Fibroblast of the conjunctiva (primary cell): ENCODE data around the gene SIGLEC1.

Source experiments
- DNase-seq: peaks from one replicate; pipeline ENCODE4 v3.0.0-alpha.2; 2010; ENCODE audit warnings: low read depth

The SIGLEC1 gene

DNA sequence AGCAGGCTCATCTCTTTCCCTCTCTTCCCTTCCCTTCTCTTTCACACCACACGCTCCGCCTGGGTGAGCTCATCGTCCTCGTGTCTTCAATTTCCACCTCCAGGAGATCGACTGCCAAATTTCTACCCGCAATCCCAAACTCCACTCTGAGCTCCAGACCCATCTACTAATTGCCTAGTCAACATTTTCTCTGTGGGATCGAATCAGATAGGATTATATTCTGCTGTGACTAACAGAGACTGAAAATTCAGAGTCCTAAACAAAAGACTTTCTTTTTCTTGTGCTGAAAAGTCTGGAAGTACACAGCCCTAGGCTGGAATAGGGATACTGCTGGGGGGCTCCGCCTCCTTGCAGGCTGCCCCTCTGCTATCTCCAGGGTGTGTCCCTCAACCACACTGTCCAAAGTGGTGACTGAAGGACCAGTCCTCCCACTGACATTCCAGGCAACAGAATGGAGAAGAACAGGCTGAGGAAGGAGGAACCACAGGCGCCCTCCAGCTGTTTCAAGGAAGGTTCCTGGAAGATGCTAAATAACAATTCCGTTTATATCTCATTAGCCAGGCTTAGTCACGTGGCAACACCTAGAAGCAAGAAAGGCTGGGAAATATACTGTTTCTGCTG, 15.1 kb upstream of the SIGLEC1 start:
- no peak for DNase-seq

DNA sequence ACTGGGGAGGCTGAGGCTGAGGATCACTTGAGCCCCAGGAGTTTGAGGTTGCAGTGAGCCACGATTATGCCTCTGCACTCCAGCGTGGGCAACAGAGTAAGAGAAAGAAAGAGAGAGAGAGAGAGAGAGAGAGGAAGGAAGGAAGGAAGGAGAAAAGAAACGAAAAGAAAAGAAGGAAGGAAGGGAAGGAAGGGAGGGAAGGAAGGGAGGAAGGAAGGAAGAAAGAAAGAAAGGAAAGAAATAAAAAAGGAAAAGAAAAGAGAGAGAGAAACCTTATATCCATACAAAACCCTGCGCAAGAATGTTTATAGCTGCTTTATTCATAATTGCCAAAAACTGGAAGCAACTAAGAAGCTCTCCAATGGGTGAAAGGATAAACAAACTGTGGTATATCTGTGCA, 12.0 kb upstream of the SIGLEC1 start:
- DNase-seq = no peak

DNA sequence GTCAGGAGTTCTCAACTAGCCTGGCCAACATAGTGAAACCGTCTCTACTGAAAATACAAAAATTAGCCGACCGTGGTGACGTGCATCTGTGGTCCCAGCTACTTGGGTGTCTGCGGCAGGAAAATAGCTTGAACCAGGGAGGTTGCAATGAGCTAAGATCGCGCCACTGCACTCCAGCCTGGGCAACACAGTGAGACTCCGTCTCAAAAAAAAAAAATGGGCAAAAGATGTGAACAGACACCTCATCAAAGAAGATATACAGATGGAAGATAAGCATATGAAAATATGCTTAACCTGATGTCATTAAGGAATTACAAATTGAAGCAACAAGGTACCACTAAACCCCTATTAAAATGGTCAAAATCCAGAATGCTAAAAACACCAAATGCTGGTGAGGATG, 10.9 kb upstream of the SIGLEC1 start:
- no peak for DNase-seq

DNA sequence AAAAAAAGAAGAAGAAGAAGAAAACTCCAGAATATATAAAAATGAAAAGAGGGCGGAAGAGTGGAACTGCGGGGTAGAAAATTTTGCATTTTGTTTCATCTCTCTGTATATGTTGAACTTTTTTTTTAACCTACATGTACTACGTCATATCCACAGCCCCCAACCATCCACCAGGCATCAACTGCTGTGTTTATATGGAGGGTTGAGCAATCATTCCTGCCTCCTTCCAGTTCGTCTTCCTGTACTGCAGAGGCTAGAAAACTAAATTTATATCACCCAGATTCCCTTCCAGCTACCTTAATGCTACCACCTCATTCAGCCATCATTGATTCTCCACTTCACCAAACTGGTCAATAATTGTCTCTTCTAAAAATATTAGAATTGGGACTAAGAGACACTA, 9.5 kb upstream of the SIGLEC1 start:
- DNase-seq = no peak

DNA sequence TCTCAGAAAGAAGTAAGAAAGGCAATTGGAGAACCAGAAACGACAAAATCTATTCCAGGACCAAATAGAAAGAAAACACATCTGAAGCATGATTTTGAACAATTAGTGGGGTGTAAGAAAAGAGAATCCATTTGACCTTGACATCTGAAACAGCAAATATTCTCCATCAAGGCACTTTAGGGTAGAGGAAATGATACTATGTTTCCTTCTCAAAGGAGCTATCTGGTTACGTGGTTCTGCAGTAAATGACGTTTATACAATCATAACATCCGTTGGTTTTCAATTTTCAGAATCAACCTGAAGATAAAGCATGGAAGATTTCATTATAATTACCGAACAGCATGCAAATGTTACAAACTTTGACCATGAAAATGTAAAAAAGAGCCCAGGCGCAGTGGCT, 8.2 kb upstream of the SIGLEC1 start:
- DNase-seq = no peak

DNA sequence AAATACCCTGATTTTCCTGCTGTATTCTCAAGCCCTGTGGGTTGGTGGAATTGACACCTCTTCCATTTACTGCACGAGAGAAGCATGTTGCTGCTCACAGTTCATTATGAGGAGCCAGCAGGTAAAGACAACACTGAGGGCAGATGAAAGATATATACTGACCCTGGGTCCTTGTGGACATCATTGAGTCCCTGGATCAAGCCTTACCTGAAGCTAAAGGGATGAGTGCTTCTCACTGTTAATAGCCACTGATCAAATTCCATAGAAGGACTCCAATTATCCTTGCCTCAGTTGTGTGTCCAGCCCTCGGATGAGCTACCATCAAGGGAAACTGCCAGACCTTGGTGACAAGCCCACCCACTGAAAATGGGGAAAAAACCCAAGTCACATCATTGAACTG, 7.7 kb upstream of the SIGLEC1 start:
- no peak for DNase-seq

DNA sequence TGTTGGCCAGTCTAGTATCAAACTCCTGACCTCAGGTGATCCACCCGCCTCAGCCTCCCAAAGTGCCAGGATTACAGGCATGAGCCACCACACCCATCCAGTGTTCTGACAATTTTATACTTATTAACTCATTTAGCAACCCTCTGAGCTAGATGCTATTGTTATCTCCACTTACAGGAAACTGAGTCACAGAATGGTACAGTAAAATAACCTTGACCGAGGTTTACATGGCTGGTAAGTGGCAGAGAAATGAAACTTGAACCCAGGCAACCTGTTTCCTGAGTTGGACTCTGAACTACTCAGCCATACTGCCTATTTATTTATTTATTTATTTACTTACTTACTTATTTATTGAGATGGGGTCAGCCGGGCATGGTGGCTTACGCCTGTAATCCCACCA, 6.6 kb upstream of the SIGLEC1 start:
- DNase-seq = no peak

DNA sequence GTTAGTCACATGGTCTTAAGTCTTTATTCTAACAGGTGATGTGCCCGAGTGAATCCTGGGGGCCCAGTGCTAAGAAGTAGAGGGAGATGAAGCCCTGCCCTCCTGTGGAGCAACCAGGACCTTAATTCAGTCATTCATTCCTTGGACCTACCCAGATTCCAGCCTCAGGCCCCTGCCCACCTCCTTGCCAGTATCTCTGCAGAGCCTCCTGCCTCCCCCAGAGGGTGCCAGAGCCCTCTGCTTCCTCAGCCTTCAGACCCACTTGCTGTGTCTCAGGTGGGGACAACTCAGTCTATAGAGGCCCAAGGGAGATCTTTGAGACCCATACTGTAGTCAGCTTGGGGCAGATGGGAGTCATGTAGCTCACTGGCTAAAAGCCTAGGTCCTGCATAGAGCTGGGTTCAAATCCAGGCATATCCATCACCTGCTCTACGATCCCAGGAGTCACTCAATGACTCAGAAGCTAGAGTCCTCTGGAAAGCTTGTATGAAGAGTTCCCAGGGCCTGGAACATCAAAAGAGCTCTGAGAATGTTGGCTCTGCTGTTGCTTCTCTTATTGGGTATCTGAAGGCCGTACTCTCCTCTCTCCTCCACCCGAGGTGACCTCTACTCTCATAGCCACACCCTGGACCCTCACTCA, 3.9 kb upstream of the SIGLEC1 start:
- DNase-seq = peak; percentile 36

DNA sequence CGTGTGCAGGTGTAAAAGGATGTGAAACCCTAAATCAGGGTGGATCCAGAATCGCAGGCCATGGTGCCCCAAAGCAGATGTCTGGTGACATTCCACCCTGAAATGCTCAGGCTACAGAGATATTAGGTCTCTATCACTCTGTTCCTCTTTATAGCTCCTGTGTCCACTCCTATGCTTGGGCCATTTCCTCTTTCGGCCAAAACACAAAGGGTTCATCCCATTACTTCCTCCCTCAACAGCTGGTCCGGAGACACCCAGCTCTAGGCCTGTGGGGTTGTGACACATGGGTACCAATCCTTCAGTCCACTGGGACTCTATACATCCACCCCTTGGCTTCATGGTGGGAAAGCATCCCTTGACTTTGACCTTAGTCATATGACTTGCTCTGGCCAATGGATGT, 1.7 kb upstream of the SIGLEC1 start:
- no peak for DNase-seq

DNA sequence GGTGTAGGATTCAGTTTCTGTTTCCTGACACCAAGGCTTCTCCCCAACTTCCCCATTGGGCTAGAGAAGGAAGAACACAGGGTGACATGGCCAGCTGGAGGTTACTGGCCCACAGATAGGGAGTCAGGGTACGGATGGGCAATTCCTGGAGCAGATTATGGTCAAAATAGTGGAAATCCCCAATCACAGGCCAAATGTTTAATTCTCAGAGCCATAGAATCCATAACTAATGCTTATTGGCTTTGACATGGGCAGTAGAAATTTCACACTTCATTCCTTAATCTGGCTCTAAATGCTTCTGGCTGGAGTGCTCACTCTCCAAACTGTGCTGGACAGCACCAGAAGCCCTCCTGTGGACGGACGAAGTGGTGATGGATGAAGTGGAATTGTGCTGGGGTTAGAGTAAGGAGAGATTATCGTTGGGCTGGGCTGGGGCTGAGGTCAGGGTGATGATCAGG, 887 bp downstream of the SIGLEC1 start:
- no peak for DNase-seq

DNA sequence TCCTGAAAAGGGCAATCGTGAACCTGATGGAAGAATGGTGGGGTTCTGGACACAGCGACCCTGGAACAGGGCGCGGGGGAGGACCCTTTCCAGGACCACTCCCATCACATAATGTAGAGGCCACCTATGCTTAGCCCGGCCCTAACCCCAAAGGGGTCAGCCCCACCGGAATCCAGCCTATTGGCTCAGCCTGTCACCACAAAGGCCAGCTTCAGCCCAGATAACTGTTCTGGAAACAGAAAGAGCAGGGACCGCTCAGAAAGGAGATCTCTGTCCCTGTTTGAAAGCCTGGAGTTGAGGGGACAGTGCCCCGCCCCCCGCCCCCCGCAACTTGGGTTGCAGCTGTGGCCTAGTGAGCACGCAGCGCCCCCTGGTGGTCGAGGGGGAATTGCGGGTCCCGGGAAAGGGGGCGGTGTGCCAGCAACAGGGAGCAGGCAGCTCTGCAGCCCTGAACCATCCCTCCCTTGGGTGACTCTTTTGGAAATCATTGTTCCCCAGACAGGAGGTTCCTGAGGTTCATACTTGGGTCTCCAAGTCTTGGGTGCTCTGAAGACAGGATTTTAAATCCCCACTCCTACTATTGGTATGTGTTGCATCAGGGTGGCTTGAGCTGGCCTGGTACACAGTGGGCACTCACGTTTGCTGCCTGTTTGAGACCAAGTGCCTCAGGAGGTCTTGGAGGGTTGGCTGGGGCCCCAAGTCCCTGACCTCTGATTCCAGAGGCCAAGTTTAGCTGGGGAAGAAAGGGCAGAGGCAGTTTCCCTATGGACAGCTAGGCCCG, 1.5 kb downstream of the SIGLEC1 start:
- DNase-seq = peak; percentile 14

DNA sequence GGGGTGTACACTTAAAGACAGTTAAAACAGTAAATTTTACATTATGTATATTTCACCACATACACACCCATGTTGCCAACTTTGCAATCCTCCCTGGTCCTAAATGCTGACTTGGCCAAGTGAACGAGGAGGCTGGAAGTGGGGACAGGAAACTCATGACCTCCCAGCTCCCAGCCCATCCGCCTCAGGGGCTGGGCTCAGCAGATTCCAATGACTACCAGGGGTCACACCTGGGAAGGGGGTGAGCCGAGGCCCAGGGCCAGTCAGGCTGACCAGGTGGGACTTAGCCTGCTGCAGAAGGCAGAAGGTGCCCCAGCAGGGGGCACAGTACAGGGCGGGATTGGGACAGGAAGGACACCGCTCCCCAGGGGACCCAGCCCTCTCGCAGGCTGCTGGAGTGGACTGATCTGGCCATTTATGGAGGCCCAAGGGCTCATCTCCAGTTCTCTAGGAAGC, 2.4 kb downstream of the SIGLEC1 start:
- no peak for DNase-seq

DNA sequence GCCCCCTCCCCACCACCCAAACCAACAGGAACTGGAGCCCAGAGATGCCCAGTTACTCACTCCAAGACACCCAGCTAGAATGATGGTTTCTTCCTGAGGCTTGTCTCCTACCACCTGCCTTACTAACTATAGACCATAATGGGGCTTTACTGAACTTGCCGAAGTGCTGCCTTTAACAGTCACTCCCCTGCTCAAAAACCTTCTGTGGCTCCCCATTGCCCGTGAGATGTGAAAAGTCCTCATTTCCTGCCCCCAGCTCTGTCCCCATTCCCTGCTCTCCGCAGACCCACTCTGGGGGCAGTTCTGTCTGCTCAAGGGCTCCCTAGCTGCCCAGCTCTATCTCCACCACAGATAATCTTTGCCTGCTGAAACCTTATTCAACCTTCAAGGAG, 4.9 kb downstream of the SIGLEC1 start:
- DNase-seq = no peak

DNA sequence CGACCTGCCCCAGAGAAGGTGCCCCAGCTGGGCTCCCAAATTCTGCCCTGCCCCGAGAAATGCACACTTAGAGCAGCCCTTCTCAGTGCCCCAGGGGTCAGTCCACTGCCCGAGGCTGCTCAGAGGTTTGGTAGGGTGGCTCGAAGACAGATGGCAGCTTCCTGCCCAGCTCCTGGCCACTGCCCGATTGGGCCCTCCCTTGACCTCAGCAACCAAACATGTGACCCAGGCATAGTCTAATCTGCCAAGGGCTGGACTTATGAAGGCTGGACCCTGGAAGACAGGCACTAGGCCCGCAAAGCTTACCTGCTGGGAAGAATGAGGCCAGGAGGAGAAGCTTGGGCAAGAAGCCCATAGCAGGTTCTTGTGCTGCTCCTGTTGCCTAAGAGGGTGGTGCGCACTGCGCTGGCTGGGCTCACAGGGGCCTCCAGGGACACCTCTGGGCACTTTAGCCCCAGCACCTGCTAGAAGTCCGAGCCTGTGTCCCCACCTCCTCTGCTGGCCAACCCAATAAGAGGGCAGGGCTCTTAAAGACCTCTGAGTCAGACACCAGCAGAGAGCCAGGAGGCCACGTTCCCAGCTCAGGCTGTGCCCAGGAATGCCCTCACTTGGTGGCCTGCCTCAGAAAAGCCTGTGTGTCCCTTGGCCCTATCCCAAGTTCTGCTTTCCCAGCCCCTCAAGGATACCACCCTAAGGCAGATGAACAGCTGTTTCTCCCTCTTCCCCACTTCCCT, 5.5 kb downstream of the SIGLEC1 start:
- DNase-seq = no peak

DNA sequence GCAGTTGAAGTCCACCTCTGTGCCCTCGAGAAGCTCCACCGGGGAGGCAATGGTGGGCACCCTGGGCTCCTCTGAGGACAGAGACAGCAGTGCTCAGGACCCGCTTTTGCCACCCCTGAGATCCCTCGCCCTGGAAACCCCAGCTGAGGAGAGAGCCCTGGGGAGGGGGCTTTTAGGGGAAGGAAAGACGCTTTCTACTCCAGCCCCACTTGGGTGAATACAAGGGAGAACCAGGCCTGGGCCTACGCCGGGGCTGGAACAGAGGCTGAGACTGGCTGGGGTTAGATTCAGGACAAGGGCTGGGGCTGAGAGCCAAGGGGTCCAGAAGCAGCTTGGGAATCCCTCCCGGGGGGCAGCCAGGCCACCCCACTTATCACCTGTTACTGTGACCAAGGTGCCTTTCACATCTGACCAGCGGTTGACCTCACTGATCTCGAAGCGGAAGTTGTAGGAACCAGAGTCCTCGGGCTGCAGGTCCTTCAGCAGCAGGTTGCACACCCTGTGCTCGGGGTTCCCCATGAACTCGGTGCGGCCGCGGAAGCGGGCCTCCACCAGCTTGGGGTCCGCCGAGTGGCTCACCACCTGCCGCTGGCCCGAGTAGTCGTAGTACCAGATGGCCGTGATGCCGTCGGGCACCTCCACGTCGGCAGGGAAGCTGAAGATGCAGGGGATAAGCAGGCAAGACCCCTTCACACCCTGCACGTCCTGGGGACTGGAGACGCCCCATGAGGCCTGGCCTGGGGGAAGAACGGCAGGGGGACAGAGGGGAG, 6.2 kb downstream of the SIGLEC1 start:
- DNase-seq = no peak

DNA sequence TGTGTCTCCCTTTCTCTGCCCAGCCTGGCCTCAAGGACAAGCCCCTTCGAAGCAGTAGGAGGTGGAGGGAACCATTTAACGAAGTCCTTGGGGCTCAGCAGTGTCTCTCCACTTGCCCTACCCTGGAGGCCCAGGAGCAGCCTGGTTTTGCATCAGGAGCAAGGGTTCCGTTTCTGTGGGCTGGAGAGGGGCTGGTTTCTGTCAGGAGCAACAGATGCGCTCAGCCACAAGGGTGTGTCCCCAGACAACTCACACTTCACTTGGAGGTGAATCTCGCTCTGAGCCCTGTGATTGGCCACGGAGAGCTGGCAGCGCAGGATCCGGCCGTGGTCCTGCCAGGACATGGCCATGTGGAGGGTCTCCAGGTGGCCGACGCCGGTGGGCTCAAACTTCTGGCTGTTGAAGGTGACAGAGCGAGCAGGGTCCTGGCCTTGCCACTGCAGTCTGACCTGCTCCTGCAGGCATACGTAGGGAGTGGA, 6.9 kb downstream of the SIGLEC1 start:
- DNase-seq = no peak

DNA sequence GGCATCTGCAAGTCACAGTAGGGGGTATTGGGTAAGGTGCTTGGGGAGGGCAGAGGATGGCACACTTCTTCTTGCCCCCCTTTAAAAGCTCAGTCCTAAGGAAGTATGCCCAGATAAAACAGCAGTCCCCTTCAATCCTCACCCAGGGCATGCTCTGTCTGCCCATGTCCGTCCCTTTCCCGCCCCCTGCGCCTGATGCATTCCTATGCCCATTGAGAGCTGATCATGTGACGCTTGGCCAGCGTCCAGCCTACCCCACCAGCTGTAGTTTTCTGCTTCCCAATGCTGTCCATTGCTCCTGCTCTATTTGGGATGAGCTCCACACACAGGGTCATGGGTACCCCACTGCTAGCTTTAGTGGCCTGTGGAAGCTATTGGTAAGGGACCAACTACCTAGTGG, 8.3 kb downstream of the SIGLEC1 start:
- no peak for DNase-seq

DNA sequence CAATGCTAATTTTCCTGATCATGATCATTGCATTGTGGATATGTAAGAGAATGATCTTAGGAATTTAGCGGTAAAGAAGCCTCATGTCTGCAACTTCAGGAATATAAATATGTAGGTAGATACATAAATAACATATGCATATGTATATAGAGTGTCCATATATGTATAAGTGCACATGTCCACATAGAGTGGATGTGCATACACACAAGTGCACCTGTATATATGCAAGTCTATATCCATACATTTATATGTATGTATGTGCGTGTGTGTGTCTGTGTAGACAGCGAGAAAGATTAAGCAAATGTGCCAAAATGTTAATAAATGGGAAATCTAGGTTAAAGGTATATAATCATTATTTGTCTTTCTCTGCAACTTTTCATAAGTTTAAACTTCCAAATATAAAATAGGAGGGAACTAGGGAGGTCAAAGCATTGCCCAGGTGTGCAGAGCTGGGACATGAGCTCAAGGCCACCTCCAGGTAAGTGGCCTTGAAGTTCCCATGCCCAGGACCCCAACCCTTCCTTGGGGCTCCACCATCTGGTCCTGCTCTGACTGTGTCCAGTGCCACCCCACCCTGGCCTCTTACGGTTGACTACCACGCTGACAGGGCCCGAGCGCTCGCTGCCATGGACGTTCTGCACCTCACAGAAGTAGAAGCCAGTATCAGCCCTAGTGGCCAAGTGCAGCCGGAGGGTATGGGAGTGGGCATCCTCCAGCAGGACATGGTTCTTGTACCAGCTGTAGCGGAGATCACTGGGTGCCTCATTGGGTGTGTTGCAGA, 9.6 kb downstream of the SIGLEC1 start:
- DNase-seq = no peak

DNA sequence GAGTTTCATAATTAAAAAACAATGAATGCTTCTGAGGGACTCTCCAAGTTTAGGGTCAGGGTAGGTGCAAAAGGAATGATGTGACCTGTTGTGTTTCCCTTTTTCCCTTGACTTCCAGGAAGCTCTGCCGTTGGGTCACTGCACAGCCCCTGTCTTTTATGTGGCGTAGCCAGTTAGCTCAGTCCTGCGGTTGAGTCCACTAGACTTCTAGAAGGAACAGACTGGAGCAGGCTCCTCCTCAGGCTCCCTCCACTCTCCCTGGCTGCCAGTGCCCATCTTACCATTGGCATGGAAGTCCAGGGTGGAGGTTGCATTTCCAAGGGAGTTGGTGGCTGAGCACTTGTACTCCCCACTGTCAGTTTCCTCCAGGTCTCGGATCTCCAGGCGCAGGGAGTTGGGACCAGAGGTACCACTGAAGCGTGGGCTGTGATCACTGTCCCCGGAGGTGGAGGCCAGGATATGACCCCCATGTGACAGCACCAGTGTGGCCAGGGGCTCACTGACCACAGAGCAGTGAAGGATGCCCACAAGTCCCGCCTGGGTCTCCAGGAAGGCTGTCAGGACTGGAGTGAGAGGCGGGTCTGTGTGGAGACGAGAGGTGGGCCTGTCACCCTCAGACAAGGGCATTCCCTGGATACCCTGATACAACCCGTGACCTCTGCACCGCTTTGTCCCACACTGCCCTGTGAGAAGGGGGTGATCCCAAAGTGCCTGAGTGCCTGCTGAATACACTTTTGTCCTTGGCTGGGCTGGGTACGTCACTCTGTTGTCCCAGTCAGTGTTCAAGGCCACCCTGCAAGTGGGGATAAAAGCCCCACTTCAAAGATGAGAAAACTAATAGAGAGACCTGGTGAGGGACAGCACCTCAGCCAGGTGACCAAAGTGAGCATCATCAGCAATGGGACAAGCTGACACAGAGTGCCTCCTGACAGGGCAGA, 11.1 kb downstream of the SIGLEC1 start:
- DNase-seq = no peak

DNA sequence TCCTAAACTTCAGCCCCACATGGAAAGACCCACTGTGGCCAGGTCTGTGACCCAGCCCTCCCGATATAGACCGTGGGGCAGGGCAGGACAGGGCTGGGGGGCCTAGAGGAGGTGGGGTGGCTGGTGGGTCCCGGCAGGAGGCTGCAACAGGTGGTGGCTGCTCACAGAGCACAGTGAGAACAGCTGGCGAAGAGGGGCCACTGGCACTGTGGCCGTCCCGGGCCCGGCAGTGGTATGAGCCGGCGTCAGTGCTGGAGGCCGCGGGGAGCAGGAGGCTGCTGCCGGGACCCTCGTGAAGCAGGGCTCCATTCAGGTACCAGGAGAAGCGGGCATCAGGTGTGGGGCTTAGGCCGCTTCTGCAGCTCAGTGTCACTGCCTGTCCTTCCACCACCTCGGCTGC, 13.4 kb downstream of the SIGLEC1 start:
- DNase-seq = no peak
